ENCODE results near the gene AP2S1.

The AP2S1 gene

DNA sequence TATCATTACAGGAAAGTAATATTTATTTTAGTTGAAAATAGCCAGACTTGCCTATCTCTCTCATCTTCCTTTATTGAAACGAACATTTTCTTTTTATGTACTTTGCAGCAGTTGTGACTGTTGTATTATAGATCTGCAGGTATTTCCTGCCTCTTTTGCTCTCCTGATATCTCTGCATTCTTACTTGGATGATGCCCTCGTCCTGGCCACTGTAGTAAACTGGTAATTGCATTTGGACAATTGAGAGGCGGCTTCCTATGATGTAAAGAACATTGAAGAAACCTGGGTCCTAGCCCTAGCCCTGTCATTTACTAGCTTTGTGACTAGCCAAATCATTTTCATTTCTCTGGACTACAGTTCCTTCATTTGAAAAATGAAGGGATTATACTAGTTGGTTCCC, 16.5 kb upstream of the AP2S1 start:
- Histone ChIP-seq H2BK5ac (ENCODE audit: low read length) (no peak overlapping the region), H3K27ac (replicated peaks; ENCODE audit: low read length) (no peak overlapping the region), H4K8ac (ENCODE audit: low read depth, low read length) (no peak overlapping the region), H2BK120ac (ENCODE audit: low read depth, low read length) (no peak overlapping the region), H3K79me1 (ENCODE audit: low read depth, low read length) (peaks cover 5% of the 10 kb centered on the region), H2BK12ac (ENCODE audit: low read length) (no peak overlapping the region), H3K9ac (ENCODE audit: low read depth, low read length, poor library complexity) (no peak overlapping the region), H2AK5ac (ENCODE audit: low read depth, low read length) (no peak overlapping the region), H3K23ac (ENCODE audit: low read depth, low read length, poor library complexity) (no peak overlapping the region), H2BK15ac (ENCODE audit: low read length) (no peak overlapping the region), H3K4ac (ENCODE audit: low read length) (no peak overlapping the region), H4K91ac (ENCODE audit: low read depth, low read length, poor library complexity) (no peak overlapping the region), H2AFZ (ENCODE audit: low read length) (no peak overlapping the region), H3K36me3 (replicated peaks in 1 of 2; ENCODE audit: control insufficient read depth in 2 of 2, insufficient read depth in 2 of 2, low read length in 2 of 2) (peaks cover 0 to 20% of the 10 kb centered on the region in 2 donors), H3K4me1 (ENCODE audit: control insufficient read depth in 2 of 2, insufficient read depth in 1 of 2, low read depth in 1 of 2, low read length in 2 of 2) (peaks cover 15 to 24% of the 10 kb centered on the region in 2 donors), H3K4me3 (ENCODE audit: low read length in 2 of 2) (no peak overlapping the region), H3K27me3 (ENCODE audit: control insufficient read depth in 3 of 3, insufficient read depth in 3 of 3, low read depth in 1 of 3, low read length in 3 of 3) (no peaks in the 10 kb centered on the region), H3K14ac (ENCODE audit: low read length) (no peak overlapping the region), H3K18ac (ENCODE audit: low read length) (no peak overlapping the region), H3K4me2 (ENCODE audit: insufficient read depth, low read length, poor library complexity, severe bottlenecking) (no peak overlapping the region), H3K9me3 (replicated peaks in 1 of 2; ENCODE audit: control insufficient read depth in 2 of 2, insufficient read depth in 1 of 2, low read depth in 1 of 2, low read length in 2 of 2) (no peaks in the 10 kb centered on the region)
- DNase-seq (ENCODE audit: low spot score): no peak
- WGBS, 2 donors (ENCODE audit: extremely low coverage in 2 of 2, insufficient read length in 2 of 2, insufficient replicate concordance in 1 of 2): no CpG with 5 or more reads among the region's 3 CpGs

DNA sequence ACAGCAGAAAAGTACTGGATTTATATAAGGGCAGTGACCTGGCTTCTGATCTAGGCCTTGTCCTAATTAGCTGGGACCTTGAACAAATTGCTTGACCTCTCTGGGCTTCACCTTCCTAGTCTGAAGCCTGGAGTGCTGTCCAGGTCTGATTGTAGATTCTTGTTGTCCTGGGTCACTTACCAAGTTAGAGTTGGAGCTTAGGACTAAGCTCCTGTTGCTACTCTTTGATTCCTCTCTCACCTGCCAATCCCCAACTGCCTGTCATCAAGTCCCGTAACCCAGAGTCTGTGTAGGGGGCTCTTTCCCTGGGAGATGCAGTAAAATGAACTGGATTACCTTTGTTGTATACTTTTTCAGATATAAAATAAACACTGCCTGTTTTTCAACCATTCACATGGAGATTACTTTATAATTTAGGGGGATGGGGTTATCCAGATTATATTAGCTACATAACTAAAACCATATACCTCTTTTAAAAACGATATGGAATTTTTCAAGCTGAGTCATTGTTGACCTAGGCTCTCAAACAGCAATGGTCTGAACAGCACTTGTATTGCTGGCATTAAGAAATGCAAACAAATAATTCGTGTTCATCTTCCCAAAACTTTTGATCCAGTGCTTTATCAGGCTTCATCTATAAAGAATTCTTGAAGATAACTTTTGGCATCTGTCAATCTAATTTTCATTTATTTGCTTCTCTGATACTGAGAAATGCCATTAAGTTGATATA, 15.9 kb upstream of the AP2S1 start:
- H2AK5ac ChIP-seq (ENCODE audit: low read depth, low read length): no peak overlapping the region
- H2BK120ac ChIP-seq (ENCODE audit: low read depth, low read length): no peak overlapping the region
- H3K23ac ChIP-seq (ENCODE audit: low read depth, low read length, poor library complexity): no peak overlapping the region
- no peak overlapping the region for H2BK12ac ChIP-seq (ENCODE audit: low read length)
- no peak overlapping the region for H3K18ac ChIP-seq (ENCODE audit: low read length)
- peaks cover 0 to 20% of the 10 kb centered on the region in 2 donors for H3K36me3 ChIP-seq (replicated peaks in 1 of 2; ENCODE audit: control insufficient read depth in 2 of 2, insufficient read depth in 2 of 2, low read length in 2 of 2)
- no peak overlapping the region for H3K4me3 ChIP-seq (ENCODE audit: low read length in 2 of 2)
- H2BK15ac ChIP-seq (ENCODE audit: low read length): no peak overlapping the region
- no peak overlapping the region for H3K4me2 ChIP-seq (ENCODE audit: insufficient read depth, low read length, poor library complexity, severe bottlenecking)
- no peak overlapping the region for H2BK5ac ChIP-seq (ENCODE audit: low read length)
- no peaks in the 10 kb centered on the region for H3K27me3 ChIP-seq (ENCODE audit: control insufficient read depth in 3 of 3, insufficient read depth in 3 of 3, low read depth in 1 of 3, low read length in 3 of 3)
- H3K4me1 ChIP-seq (ENCODE audit: control insufficient read depth in 2 of 2, insufficient read depth in 1 of 2, low read depth in 1 of 2, low read length in 2 of 2): peaks cover 15 to 29% of the 10 kb centered on the region in 2 donors
- H3K9ac ChIP-seq (ENCODE audit: low read depth, low read length, poor library complexity): no peak overlapping the region
- H3K27ac ChIP-seq (replicated peaks; ENCODE audit: low read length): no peak overlapping the region
- no peak overlapping the region for H2AFZ ChIP-seq (ENCODE audit: low read length)
- no CpG with 5 or more reads among the region's 3 CpGs for WGBS, 2 donors (ENCODE audit: extremely low coverage in 2 of 2, insufficient read length in 2 of 2, insufficient replicate concordance in 1 of 2)
- H3K9me3 ChIP-seq (replicated peaks in 1 of 2; ENCODE audit: control insufficient read depth in 2 of 2, insufficient read depth in 1 of 2, low read depth in 1 of 2, low read length in 2 of 2): no peaks in the 10 kb centered on the region
- H3K14ac ChIP-seq (ENCODE audit: low read length): no peak overlapping the region
- peaks cover 5% of the 10 kb centered on the region for H3K79me1 ChIP-seq (ENCODE audit: low read depth, low read length)
- DNase-seq (ENCODE audit: low spot score): no peak
- H3K4ac ChIP-seq (ENCODE audit: low read length): no peak overlapping the region
- H4K8ac ChIP-seq (ENCODE audit: low read depth, low read length): no peak overlapping the region
- no peak overlapping the region for H4K91ac ChIP-seq (ENCODE audit: low read depth, low read length, poor library complexity)

DNA sequence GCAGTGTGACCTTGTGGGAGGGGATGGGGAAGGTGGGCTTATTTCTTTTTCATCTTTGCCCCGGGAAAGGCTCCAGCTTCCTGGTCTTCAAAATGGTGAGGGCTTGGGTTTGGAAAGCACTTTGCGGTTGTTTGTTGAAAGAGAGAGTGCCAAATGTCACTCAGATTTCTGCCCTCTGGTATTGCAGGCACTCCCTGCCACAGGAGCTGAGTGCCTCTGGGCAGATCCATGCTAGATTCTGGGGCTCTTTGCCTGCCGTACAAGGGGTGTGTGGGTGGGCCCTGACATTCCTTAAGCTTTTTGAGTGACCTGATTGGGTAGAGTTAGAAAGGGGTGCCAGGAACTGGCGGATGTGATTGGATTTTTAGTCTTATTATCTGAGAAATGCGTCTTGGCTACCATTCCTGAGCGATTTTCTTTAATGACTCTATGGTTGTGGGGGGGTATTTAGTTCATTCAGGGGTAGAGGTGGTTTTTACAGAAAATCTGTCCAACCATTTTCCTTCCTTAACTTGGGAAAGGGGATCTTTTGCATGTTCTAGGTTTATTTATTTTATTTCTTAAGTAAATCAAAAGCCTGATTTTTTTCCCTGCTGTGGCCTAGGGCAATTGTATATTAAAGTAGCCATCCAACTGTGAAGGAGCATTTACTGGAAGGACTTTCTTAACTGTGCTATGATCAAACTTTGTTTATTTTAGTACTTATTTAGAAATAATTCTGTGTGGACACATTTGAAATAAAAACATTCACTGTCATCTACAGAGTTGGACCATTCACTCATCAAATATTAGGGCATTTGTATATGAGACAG, 13.4 kb upstream of the AP2S1 start:
- DNase-seq (ENCODE audit: low spot score): peak; percentile 70
- no CpG with 5 or more reads among the region's 6 CpGs for WGBS, 2 donors (ENCODE audit: extremely low coverage in 2 of 2, insufficient read length in 2 of 2, insufficient replicate concordance in 1 of 2)
- H2AK5ac ChIP-seq (ENCODE audit: low read depth, low read length): no peak overlapping the region
- no peak overlapping the region for H2AFZ ChIP-seq (ENCODE audit: low read length)
- H3K4me2 ChIP-seq (ENCODE audit: insufficient read depth, low read length, poor library complexity, severe bottlenecking): peak overlapping the region; percentile 56
- no peak overlapping the region for H3K4ac ChIP-seq (ENCODE audit: low read length)
- no peaks in the 10 kb centered on the region for H3K27me3 ChIP-seq (ENCODE audit: control insufficient read depth in 3 of 3, insufficient read depth in 3 of 3, low read depth in 1 of 3, low read length in 3 of 3)
- no peak overlapping the region for H4K8ac ChIP-seq (ENCODE audit: low read depth, low read length)
- peaks cover 18 to 32% of the 10 kb centered on the region in 2 donors for H3K4me1 ChIP-seq (ENCODE audit: control insufficient read depth in 2 of 2, insufficient read depth in 1 of 2, low read depth in 1 of 2, low read length in 2 of 2)
- no peak overlapping the region for H4K91ac ChIP-seq (ENCODE audit: low read depth, low read length, poor library complexity)
- no peaks in the 10 kb centered on the region for H3K9me3 ChIP-seq (replicated peaks in 1 of 2; ENCODE audit: control insufficient read depth in 2 of 2, insufficient read depth in 1 of 2, low read depth in 1 of 2, low read length in 2 of 2)
- H2BK12ac ChIP-seq (ENCODE audit: low read length): no peak overlapping the region
- no peak overlapping the region for H3K18ac ChIP-seq (ENCODE audit: low read length)
- H2BK120ac ChIP-seq (ENCODE audit: low read depth, low read length): no peak overlapping the region
- no peak overlapping the region for H3K14ac ChIP-seq (ENCODE audit: low read length)
- peak overlapping the region; percentile 56 for H3K27ac ChIP-seq (replicated peaks; ENCODE audit: low read length)
- H3K79me1 ChIP-seq (ENCODE audit: low read depth, low read length): peaks cover 5% of the 10 kb centered on the region
- peak overlapping the region; percentile 38 for H3K9ac ChIP-seq (ENCODE audit: low read depth, low read length, poor library complexity)
- no peak overlapping the region for H2BK15ac ChIP-seq (ENCODE audit: low read length)
- H3K36me3 ChIP-seq (replicated peaks in 1 of 2; ENCODE audit: control insufficient read depth in 2 of 2, insufficient read depth in 2 of 2, low read length in 2 of 2): peaks cover 0 to 13% of the 10 kb centered on the region in 2 donors
- no peak overlapping the region for H3K23ac ChIP-seq (ENCODE audit: low read depth, low read length, poor library complexity)
- no peak overlapping the region for H2BK5ac ChIP-seq (ENCODE audit: low read length)
- H3K4me3 ChIP-seq (ENCODE audit: low read length in 2 of 2): peak overlapping the region; percentile 66 to 95

DNA sequence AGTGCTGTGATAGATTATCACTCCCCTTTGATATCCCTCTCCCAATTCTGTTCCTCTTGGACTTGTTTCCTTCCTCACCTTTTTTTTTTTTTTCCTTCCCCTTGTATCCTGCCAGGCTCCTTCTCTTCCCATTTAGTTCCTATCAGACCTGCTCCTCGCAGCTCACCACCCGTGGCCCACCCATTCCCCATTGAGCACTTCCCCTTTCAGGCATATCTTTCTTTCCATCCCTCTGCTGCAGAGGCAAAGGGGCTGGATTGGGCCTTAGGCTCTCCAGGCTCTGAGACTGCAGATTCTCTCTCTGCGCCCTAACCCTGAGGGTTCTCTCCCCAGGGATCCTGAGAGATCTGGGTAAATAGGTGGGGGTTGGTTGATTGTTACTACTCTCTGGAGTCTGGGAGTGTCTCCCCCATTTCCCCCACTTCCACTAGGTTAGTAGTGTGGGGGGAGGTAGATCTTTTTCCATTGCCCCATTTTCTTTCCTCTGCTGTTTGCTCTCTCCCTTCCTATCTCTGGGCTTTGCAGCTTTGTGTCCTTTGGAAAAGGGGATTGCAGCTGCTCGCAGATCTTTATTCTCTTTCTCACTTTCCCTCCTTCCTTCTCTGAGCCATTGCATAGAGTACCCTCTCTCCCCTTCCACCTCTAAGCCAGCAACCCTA, 12.5 kb upstream of the AP2S1 start:
- H3K4me1 ChIP-seq (ENCODE audit: control insufficient read depth in 2 of 2, insufficient read depth in 1 of 2, low read depth in 1 of 2, low read length in 2 of 2): peaks cover 18 to 32% of the 10 kb centered on the region in 2 donors
- DNase-seq (ENCODE audit: low spot score): no peak
- no peak overlapping the region for H3K23ac ChIP-seq (ENCODE audit: low read depth, low read length, poor library complexity)
- no peak overlapping the region for H2AFZ ChIP-seq (ENCODE audit: low read length)
- no peak overlapping the region for H3K14ac ChIP-seq (ENCODE audit: low read length)
- H3K4ac ChIP-seq (ENCODE audit: low read length): no peak overlapping the region
- H3K36me3 ChIP-seq (replicated peaks in 1 of 2; ENCODE audit: control insufficient read depth in 2 of 2, insufficient read depth in 2 of 2, low read length in 2 of 2): peaks cover 0 to 10% of the 10 kb centered on the region in 2 donors
- no peak overlapping the region for H2BK12ac ChIP-seq (ENCODE audit: low read length)
- H3K9ac ChIP-seq (ENCODE audit: low read depth, low read length, poor library complexity): peak overlapping the region; percentile 13
- H3K79me1 ChIP-seq (ENCODE audit: low read depth, low read length): peaks cover 5% of the 10 kb centered on the region
- no peaks in the 10 kb centered on the region for H3K27me3 ChIP-seq (ENCODE audit: control insufficient read depth in 3 of 3, insufficient read depth in 3 of 3, low read depth in 1 of 3, low read length in 3 of 3)
- H3K18ac ChIP-seq (ENCODE audit: low read length): no peak overlapping the region
- no peaks in the 10 kb centered on the region for H3K9me3 ChIP-seq (replicated peaks in 1 of 2; ENCODE audit: control insufficient read depth in 2 of 2, insufficient read depth in 1 of 2, low read depth in 1 of 2, low read length in 2 of 2)
- no peak overlapping the region for H2BK120ac ChIP-seq (ENCODE audit: low read depth, low read length)
- no peak overlapping the region for H2BK15ac ChIP-seq (ENCODE audit: low read length)
- peak overlapping the region; percentile 77 for H3K4me2 ChIP-seq (ENCODE audit: insufficient read depth, low read length, poor library complexity, severe bottlenecking)
- no peak overlapping the region for H4K8ac ChIP-seq (ENCODE audit: low read depth, low read length)
- no CpG with 5 or more reads among the region's 4 CpGs for WGBS, 2 donors (ENCODE audit: extremely low coverage in 2 of 2, insufficient read length in 2 of 2, insufficient replicate concordance in 1 of 2)
- H2BK5ac ChIP-seq (ENCODE audit: low read length): no peak overlapping the region
- H3K4me3 ChIP-seq (ENCODE audit: low read length in 2 of 2): peak overlapping the region; percentile 5 to 95
- no peak overlapping the region for H2AK5ac ChIP-seq (ENCODE audit: low read depth, low read length)
- H3K27ac ChIP-seq (replicated peaks; ENCODE audit: low read length): peak overlapping the region; percentile 21
- no peak overlapping the region for H4K91ac ChIP-seq (ENCODE audit: low read depth, low read length, poor library complexity)

Measured in neuronal stem cell (in vitro differentiated cells).